Thyroid gland (tissue), 4 donors: ENCODE data around the gene RPL6.

ENCODE experiments used
- POLR2A ChIP-seq, 2 donors: fragments of 450-650 bp; IDR thresholded peaks; one replicate each; pipeline ENCODE4 v1.6.1; 2017; ENCODE audit warnings: antibody characterized with exemption in 2 of 2, mild to moderate bottlenecking in 2 of 2, moderate library complexity in 1 of 2
- TF ChIP-seq, protein P1 (sequence below), 6 experiments: fragments of 200-600 bp in 3 of 6; fragments of 450-650 bp in 3 of 6; sonication (generic) in 3 of 6; IDR thresholded peaks; one replicate each; pipeline ENCODE4 v1.5.1; 2016 to 2019; ENCODE audit warnings: antibody characterized with exemption in 6 of 6, mild to moderate bottlenecking in 2 of 6, inconsistent platforms in 1 of 6, moderate library complexity in 1 of 6

DNA sequence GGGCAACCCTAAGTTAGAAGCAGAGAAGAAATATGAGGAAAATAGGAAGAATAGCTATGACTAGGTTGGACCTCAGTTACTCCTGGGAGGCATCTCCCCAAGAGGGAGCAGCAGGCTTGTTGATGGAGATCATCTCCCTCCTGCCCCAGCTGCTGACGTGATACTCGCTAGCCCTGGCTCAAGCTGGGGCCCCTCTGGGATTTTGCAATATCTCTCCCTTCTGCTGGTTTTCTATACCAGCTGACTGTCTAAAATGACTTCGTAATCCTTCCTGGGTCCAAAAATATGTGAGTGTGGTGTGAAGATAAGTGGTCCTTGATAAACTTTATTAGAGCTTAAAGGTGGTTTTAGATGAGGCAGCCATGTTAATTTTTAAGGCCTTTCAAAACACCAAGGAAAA, 22.7 kb downstream of the RPL6 start:
- TF ChIP-seq POLR2A (IDR thresholded peaks at IDR 0.05): no peak
- TF ChIP-seq, protein P1, sequence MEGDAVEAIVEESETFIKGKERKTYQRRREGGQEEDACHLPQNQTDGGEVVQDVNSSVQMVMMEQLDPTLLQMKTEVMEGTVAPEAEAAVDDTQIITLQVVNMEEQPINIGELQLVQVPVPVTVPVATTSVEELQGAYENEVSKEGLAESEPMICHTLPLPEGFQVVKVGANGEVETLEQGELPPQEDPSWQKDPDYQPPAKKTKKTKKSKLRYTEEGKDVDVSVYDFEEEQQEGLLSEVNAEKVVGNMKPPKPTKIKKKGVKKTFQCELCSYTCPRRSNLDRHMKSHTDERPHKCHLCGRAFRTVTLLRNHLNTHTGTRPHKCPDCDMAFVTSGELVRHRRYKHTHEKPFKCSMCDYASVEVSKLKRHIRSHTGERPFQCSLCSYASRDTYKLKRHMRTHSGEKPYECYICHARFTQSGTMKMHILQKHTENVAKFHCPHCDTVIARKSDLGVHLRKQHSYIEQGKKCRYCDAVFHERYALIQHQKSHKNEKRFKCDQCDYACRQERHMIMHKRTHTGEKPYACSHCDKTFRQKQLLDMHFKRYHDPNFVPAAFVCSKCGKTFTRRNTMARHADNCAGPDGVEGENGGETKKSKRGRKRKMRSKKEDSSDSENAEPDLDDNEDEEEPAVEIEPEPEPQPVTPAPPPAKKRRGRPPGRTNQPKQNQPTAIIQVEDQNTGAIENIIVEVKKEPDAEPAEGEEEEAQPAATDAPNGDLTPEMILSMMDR (IDR thresholded peaks at IDR 0.05): no peak
